AG09309 (cell line): ENCODE data around the gene TMEM132A.

Experiments
- DNase-seq: peaks from one replicate; pipeline ENCODE4 v3.0.0-alpha.2; 2010; ENCODE audit warnings: low read depth
- H3K4me3 ChIP-seq: 2 replicates; pipeline ENCODE4 v1.5.1; 2011; ENCODE audit warnings: mild to moderate bottlenecking, low read depth, low read length, moderate library complexity; ENCODE audit not compliant: control insufficient read depth
- CTCF ChIP-seq: IDR thresholded peaks from 2 replicates; pipeline ENCODE4 v1.5.1; 2011; ENCODE audit warnings: mild to moderate bottlenecking, low read depth, low read length, inconsistent platforms; ENCODE audit not compliant: insufficient read depth, control insufficient read depth; ENCODE audit errors: missing control alignments

TMEM132A gene

DNA sequence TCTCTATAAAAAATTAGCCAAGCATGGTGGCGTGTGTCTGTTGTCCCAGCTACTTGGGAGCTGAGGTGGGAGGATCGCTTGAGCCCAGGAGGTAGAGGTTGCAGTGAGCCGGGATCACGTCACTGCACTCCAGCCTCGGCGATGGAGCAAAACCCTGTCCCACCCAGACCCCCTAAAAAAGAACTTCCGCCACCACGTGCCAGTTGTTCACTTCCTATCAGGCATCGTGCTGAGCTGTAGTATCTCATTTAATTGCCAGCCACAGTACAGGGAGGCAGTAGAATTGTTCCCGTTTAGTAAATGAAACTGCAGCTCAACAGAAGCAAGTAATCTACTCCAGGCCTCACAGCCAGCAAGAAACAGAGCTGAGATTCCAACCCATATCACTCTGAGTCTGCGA lies 3.0 kb upstream of the TMEM132A start:
- H3K4me3 ChIP-seq, result no peak overlapping the region
- TF ChIP-seq CTCF, result no peak
- no peak for DNase-seq

DNA sequence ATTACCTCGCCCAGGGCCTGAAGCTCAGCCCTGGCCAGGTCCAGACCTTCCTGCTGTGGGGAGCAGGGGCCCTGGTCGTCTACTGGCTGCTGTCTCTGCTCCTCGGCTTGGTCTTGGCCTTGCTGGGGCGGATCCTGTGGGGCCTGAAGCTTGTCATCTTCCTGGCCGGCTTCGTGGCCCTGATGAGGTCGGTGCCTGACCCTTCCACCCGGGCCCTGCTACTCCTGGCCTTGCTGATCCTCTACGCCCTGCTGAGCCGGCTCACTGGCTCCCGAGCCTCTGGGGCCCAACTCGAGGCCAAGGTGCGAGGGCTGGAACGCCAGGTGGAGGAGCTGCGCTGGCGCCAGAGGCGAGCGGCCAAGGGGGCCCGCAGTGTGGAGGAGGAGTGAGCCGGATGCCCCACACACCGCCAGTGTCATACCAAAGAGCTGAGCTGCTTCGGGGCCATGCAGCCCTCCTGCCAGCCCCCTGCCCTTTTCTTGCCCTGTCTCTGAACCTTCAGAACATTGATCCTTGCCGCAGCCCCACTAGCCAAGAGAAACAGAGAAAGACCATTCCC lies 2.4 kb upstream of the TMEM132A start:
- no peak for DNase-seq
- TF ChIP-seq CTCF, result no peak
- no peak overlapping the region for H3K4me3 ChIP-seq

GRCh38 chr11:60922906-60923305 lies 1.4 kb upstream of the TMEM132A start:
- H3K4me3 ChIP-seq, result no peak overlapping the region
- TF ChIP-seq CTCF, result no peak
- DNase-seq, result no peak

DNA sequence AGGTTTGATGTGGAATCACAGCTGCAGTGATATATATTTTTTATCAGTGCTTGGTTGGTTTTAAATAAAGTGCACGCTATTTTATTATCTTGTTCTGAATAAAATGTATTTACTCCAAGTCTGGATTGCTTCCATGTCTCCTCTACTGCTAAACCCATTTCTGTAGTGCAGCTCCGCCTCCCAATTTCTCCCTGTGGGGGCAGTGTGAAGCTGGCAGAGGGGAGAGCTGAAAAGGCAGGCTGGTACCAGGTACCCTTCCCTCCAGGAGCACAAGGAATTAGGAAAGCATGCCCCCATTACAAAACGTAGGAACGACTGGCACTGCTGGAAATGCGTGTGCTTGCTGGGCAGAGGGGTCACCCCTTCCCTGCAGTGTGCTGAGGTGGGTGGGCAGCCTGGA lies 934 bp upstream of the TMEM132A start:
- no peak for TF ChIP-seq CTCF
- no peak for DNase-seq
- H3K4me3 ChIP-seq, result no peak overlapping the region

DNA sequence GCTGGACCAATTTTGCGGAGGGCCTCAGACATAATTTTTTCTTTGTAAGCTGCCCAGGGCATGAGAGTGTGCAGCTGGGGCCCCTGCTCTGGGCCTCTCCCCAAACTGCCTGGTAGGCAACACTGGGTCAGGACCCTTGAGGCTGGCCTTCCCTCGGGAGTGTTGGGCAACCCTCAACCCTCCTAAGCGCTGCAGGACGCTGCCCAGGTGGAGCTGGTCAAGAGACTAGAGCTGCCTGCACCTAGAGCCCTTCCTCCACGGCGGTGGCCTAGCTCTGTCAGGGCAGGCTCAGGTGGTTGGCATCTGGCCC lies 505 bp upstream of the TMEM132A start:
- peak overlapping the region; percentile 73; the same call in 1 of the 2 replicates for H3K4me3 ChIP-seq
- no peak for TF ChIP-seq CTCF
- DNase-seq, result no peak

DNA sequence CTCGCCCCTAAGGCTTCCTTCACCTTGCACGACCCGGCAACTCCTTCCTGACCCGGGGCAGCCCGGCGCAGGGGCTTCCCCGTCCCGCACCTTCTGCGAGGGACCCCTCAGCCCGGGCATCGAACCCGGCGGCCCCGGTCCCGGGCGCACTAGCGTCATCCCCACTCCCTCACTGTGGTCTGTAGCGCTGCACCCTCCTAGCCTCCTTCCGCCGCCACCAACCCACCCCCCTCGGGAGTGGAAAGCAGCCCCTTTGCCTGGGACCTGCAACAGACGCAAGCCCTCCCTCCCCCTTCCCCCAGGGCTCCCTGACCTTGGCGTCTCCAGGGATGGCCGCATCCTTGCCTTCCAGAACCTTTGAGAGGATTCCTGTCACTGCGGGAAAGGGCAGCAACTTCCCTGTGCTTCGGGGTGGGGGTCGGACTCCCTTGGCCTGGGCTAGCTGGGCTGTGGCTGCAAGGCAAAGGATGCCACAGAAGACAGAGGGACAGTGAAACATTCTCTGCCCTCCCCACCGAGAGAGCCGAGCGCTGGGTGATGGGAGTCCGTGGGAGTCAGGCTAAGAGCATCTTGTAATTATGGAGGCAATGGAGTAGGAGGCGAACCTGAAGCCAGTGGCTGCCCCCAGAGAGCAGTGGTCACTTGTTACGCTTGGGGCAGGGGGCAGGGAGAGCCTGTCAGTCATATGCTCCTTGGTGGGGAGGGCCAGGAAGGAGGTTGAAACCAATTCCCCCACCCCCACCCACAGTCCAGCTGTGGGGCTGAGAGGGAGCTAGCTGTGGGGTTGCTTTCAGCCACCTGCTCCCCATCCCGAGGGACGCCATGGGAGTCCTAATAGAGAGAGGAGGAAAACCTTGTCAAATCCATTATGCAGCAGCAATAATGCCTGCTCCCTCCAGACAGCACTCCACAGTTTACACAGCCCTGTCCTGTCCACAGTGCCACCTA lies 920 bp downstream of the TMEM132A start:
- DNase-seq, result no peak
- H3K4me3 ChIP-seq, result peak overlapping the region; percentile 73
- no peak for TF ChIP-seq CTCF
